ENCODE data around the gene RHEX. TPM values are rescaled to one million over a fixed set of nuclear protein-coding genes. Genes with fewer than 3 reads are reported as not detected.

The RHEX gene
- polyA plus RNA-seq, 2 of the 4 experiments (the other 2 are of a cell fraction): not detected

GRCh38 chr1:206025283-206025820 is 27.6 kb upstream of the RHEX start:
- DNase-seq (ENCODE audit: low read depth in 1 of 2, low spot score in 1 of 2) (no peak), FAIRE-seq (no peak), ATAC-seq (no peak)
- Histone ChIP-seq H3K9me3 (peaks cover 3% of the 10 kb centered on the region; the same call in 1 of the 3 replicates), H3K4me3 (no peak overlapping the region), H3K4me2 (no peak overlapping the region), H3K27ac (no peak overlapping the region), H3K4me1 (no peaks in the 10 kb centered on the region)
- TF ChIP-seq CHD4 (IDR thresholded peaks at IDR 0.05; ENCODE audit: borderline replicate concordance) (no peak), ELK1 (IDR thresholded peaks at IDR 0.05; ENCODE audit: low read depth, low read length) (no peak), BHLHE40 (IDR thresholded peaks at IDR 0.05; ENCODE audit: low read depth, low read length) (no peak), RAD21 (conservative IDR thresholded peaks at IDR 0.05 in 1 of 2, IDR thresholded peaks at IDR 0.05 in 1 of 2) (no peak), MAX (IDR thresholded peaks at IDR 0.05) (no peak), CEBPB (IDR thresholded peaks at IDR 0.05) (no peak), HEYL (CRISPR knock-in tag; IDR thresholded peaks at IDR 0.05) (no peak), HMGXB4 (CRISPR knock-in tag; IDR thresholded peaks at IDR 0.05; ENCODE audit: borderline replicate concordance) (no peak), SMC3 (IDR thresholded peaks at IDR 0.05) (no peak), RCOR1 (IDR thresholded peaks at IDR 0.05; ENCODE audit: low read depth, low read length) (no peak), CBX8 (IDR thresholded peaks at IDR 0.05) (no peak), ZSCAN20 (CRISPR knock-in tag; IDR thresholded peaks at IDR 0.05) (no peak)
- ChIA-PET POLR2A (no interaction called here), CTCF (no interaction called here)
- 43% methylated on average over 3 of the region's 3 CpGs for WGBS (ENCODE audit: missing lambda C conversion rate)

- DNase-seq (ENCODE audit: low read depth in 1 of 2, low spot score in 1 of 2) (no peak), FAIRE-seq (no peak), ATAC-seq (no peak)
- CTCF ChIA-PET: interaction anchor here (0.9 to 6.7 kb wide), 17 partner anchors 8 to 370 kb away, joined by 3 to 67 read pairs (median 6); partner anchors contain the start of gene RAB7B
- Histone ChIP-seq H3K4me3 (no peak overlapping the region), H3K27ac (no peak overlapping the region), H3K4me2 (no peak overlapping the region), H3K9me3 (peaks cover 3% of the 10 kb centered on the region; the same call in 1 of the 3 replicates), H3K4me1 (peaks cover 3% of the 10 kb centered on the region; the same call in 1 of the 3 replicates)
- 14% methylated on average over 4 of the region's 4 CpGs for WGBS (ENCODE audit: missing lambda C conversion rate)
- no peak for TF ChIP-seq BHLHE40 (IDR thresholded peaks at IDR 0.05; ENCODE audit: low read depth, low read length)
- TF ChIP-seq CHD2 (IDR thresholded peaks at IDR 0.05; ENCODE audit: low read length, partially characterized antibody): no peak
- TF ChIP-seq HOXA7 (CRISPR knock-in tag; IDR thresholded peaks at IDR 0.05): no peak
- TF ChIP-seq MAFK (IDR thresholded peaks at IDR 0.05; ENCODE audit: partially characterized antibody): peak; percentile 43
- TF ChIP-seq HDAC2 (IDR thresholded peaks at IDR 0.05): no peak
- POLR2A ChIA-PET: no interaction called here
These were observed 23.5 kb upstream of the RHEX start for GRCh38 chr1:206029484-206029883.

GRCh38 chr1:206030191-206030590 is 22.8 kb upstream of the RHEX start:
- Histone ChIP-seq H3K4me1 (peaks cover 3% of the 10 kb centered on the region; the same call in 1 of the 3 replicates), H3K4me2 (no peak overlapping the region), H3K9me3 (peaks cover 3% of the 10 kb centered on the region; the same call in 1 of the 3 replicates), H3K4me3 (no peak overlapping the region), H3K27ac (no peak overlapping the region)
- DNase-seq (ENCODE audit: low read depth in 1 of 2, low spot score in 1 of 2) (no peak), ATAC-seq (no peak), FAIRE-seq (no peak)
- TF ChIP-seq RCOR1 (IDR thresholded peaks at IDR 0.05; ENCODE audit: low read depth, low read length) (no peak), ELK1 (IDR thresholded peaks at IDR 0.05; ENCODE audit: low read depth, low read length) (no peak), ZC3H11A (IDR thresholded peaks at IDR 0.05) (no peak), RARB (CRISPR knock-in tag; IDR thresholded peaks at IDR 0.05) (no peak), PHF8 (IDR thresholded peaks at IDR 0.05; ENCODE audit: borderline replicate concordance, low read depth) (no peak), HOXA7 (CRISPR knock-in tag; IDR thresholded peaks at IDR 0.05) (no peak)
- WGBS (ENCODE audit: missing lambda C conversion rate): 40% methylated on average over 4 of the region's 4 CpGs
- ChIA-PET CTCF (interaction anchor here (0.7 to 6.7 kb wide), 37 partner anchors 8 to 370 kb away, joined by 3 to 67 read pairs (median 5); partner anchors contain the start of gene RAB7B), POLR2A (no interaction called here)

Measured in A549 (cell line).